Measurements from ENCODE around the gene PCSK9. TPM values are rescaled to one million over a fixed set of nuclear protein-coding genes. Genes with fewer than 3 reads are reported as not detected.

Gene PCSK9
- 18.3 TPM for total RNA-seq

DNA sequence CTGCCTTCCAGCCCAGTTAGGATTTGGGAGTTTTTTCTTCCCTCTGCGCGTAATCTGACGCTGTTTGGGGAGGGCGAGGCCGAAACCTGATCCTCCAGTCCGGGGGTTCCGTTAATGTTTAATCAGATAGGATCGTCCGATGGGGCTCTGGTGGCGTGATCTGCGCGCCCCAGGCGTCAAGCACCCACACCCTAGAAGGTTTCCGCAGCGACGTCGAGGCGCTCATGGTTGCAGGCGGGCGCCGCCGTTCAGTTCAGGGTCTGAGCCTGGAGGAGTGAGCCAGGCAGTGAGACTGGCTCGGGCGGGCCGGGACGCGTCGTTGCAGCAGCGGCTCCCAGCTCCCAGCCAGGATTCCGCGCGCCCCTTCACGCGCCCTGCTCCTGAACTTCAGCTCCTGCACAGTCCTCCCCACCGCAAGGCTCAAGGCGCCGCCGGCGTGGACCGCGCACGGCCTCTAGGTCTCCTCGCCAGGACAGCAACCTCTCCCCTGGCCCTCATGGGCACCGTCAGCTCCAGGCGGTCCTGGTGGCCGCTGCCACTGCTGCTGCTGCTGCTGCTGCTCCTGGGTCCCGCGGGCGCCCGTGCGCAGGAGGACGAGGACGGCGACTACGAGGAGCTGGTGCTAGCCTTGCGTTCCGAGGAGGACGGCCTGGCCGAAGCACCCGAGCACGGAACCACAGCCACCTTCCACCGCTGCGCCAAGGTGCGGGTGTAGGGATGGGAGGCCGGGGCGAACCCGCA is at the start of gene PCSK9:
Gene PCSK9, plus strand, starts transcription at position 207 of the 741 bp plus-strand sequence. Its CDS starts 290 bp downstream, at position 497.
- ATAC-seq = peak; percentile 82

DNA sequence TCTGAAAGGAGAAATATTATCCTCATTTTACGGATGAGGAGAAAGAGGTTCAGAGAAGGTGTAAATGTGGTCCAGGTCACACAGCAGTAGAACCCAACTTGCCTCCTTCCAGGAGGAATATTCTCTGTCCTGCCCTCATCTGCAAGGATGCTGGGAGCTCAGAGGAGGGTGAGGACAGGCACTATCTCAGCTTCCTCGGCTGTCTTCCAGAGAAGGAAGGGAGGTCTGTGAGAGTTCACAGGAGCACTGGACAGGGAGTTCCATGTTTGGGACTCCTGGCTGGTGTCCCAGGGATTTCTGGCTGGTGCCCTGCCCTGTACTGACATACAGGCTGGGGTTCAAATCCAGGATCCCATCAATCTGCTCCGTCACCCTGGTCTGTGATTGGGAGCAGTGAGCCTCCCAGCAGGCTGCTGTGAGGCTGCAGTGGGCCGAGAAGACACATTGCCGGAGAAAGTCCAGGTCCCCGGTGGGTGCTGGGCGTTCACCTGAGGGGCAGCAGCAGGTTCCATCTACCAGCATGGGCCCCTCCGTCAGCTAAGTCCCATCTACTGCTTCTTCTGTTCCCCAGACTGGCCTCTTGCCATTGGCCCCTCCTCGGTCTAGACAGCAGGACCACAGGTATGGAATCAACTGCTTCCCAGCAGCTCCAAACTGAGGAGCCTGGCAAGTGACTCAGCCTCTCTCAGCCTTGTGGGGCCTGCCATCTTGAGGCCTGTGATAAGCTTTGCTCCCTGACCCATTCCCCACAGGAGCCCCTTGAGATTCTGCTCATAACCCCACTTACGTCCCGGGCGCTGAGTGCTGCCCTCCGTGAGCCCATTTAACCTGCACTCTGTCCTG is 49.2 kb upstream of the PCSK9 start:
- no peak for ATAC-seq

DNA sequence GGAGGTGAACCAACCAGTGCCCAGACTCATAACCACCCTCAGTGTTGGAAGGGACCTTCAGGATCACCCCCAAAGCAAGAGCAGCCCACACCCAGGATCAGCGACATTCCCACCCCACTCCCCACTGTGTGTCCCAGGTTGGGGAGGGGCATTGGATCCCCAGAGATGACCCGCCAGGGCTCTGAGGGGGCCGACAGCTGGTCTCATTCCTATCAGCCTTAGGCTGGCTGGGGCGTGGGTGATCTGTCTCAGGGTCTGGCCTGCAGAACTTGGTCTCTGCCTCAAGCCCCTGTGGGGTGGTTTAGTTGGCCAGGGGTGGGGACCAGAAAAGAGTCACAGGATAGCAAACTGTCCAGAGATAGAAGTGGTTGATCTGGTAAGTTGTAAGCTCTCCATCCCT is 48.4 kb upstream of the PCSK9 start:
- ATAC-seq = no peak

DNA sequence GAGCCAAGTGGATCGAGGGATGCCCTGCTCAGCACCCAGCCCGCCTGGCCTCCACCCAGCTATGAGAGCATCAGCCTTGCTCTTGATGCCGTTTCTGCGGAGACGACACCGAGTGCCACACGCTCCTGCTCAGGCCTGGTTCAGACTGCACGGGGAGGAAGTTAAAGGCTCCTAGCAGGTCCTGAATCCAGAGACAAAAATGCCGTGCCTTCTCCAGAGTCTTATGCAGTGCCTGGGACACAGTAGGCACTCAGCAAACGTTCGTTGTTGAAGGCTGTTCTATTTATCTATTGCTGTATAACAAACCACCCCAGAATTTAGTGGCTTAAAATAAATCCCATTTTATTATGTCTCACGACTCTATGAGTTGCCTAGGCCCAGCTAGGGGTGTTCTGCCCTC is 47.4 kb upstream of the PCSK9 start:
- ATAC-seq = no peak

DNA sequence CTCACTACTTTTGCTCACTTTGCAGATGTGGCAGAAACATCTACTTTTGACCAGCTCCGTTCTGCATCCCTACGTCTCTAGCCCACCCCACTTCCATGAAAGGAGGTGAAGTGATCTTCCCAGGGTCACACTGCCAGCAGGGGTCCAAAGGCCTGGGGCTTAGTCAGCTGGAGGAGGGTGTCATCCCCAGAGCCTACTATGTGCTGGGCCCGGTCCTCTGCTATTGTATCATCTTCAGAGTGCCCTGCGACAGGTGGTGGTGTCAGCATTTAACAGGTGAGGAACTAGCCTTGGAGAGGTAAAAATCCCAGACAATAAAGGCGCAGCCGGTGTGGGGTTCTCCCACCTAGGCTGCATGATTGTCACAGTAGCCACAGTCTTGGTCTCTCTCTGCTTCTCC is 46.2 kb upstream of the PCSK9 start:
- ATAC-seq = no peak

DNA sequence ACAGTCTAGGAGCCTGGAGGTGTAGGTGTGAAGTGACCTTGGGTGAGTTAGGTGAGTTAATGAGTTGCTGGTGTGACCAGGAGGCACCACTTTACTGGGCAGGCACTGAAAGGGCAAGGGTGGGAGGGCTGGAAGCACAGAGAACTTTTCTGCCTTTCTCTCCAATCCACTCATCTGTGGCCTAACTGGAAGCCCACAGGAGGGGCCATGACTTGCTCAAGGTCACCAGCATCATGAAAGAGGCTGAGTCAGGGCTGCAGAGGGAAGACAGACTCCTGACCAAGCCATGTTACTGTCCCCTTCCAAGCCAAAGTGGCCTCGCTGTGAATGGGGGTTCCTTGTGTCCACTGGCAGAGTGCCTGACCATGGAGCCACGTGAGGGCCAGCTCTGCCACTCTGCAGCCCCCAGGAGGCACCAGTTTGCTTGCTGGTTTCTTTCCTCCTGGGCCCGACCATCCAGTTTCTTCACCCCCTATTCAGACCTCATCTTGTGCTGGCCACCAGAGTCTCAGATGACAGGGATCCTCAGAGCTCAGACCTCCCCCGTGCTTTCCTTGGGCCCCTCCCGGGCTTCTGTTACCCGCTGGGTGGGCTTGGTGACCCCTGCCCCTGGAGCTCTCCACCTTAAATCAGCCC is 44.9 kb upstream of the PCSK9 start:
- no peak for ATAC-seq

DNA sequence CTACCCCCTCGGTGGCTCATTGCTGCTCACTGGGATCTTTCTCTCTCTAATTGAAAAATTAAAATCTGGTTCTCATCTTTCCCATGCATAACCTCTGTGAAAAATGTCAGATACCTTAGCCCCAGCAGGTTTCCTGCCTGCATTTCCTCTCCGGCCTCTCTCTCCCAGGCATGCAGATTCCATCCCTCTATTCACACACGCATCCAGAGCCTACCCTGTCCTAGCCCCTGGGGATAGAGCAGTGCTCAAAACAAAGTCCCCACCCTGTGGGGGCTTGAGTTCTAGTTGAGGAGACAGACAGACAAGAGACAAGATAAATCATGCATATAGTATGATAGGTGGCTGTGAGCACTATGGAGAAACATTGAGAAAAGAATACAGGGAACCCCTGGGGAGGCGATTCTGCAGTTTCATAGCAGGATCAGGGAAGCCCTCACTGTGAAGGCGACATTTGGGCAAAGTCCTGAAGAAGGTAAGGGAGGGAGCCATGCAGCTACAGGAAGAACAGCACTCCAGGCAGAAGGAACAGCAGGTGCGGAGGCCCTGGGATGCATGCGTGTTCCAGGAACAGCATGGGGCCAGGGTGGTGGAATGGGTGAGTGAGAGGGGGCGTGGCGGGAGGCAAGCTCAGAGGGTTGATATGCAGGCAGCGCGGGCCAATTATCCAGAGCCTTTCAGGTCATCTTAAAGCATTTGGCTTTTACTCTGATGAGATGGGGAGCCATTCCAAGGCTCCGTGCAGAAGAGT is 44.2 kb upstream of the PCSK9 start:
- ATAC-seq = no peak

DNA sequence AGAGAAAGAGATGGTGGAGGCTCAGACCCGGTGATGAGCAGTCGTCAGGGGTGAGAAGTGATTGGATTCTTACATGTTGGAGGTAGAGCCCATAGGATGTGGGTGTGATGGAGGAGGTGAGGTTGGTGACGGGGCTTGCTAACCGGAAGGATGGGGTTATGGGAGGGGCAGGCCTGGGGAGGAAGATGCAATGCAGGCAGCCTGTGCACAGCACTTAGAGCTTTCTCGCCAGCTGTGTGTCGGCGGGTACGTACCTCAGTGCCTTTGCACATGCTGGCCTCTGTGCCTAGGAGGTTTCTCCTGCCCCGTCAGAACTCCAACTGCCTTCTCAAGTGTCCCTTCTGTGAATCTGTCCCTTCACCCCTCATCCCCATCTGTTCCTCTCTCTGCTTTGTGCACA is 43.5 kb upstream of the PCSK9 start:
- ATAC-seq = no peak

DNA sequence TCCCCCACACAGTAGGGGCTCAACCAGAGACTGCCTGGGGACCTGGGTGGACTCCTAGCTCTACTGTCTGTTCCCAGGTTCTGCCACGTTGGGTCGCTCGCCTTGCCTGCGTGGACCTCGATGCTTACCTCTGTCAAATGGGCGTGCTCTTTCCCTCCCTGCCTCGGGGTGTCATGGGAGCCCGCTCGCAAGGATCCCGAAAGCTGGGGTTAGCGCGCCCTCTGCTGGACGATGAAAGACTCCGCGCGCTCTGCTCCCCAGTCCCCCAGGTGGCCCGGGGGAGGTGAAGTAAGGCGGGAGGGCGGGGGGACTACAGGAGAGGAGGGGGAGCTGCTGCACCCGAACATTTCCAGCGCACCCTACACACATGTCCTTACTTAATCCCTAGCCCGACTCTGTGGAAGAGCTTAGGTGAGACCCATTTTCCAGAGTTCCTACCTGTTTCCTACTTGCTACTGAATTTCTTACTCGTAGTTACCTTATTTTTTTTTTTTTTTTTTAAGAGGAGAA is 42.9 kb upstream of the PCSK9 start:
- ATAC-seq = peak; percentile 84

DNA sequence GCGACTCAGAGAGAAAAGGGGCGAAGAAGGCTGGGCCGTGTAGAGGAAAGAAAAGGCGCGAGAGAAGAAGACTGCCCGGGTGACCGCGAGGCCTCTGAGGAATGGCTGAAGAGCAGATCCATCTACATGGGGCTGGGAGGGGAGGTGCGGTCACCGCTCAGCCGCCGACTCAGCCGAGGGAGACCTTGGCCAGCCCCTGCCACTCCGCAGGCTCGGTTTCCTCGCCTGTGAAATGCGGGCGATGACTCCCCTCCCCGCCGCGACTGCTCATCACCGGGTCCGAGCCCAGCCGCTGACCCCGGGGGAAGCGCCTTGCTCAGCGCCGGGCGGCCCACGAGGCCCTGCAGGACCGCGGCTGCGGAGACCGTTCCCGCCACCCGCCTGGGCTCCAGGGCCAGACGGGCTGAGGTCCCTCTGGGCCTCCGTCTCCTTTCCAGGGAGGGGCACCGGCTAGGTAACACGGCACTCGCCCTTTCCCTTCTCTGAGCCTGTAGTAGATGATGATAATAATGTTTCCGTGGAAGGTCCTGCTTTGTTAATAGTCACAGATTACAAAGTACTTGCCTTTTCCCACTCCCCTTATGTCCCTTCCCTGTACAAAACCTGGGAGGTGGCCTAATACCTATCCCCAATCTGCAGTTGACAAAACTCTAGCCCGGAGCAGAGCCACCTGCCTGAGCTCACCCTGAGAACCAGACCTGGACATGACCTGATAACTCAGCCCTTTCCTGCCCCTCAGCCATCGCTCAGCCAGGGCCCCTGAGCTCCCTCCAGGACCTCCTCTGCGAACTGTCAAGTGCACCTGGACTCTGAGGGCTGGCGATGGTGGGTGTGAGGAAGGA is 42.3 kb upstream of the PCSK9 start:
- no peak for ATAC-seq

DNA sequence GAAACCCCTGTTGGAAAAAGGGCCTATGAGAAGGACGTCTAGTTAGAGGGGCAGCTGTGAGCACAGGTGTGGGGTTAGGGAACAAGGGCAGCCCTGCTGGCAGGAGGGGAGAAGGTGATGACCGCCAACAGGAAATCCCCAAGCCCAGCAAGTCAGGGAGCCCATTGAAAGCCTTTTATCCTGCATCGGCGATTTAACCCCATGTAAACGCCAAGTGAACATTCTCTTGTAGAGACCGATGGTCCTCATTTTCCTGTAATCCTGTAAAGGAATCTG is 41.7 kb upstream of the PCSK9 start:
- no peak for ATAC-seq

DNA sequence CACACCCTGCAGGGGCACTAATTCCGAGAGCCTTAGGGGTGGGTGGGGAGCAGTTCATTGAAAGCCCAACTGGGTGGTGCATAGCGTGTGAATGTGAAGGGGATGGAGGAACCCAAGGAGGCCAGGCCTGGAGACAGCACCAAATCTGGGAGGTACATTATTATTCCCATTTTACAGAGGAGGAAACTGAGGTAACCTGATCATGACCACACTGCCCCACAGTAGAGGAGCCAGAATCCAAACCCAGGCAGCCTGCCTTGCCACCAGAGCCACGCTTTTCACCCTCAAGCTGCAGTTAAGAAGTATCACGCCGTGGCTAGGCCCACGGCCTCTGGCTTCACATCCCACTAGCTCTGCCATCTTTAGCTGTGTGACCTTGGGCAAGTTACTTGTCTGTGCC is 41.2 kb upstream of the PCSK9 start:
- no peak for ATAC-seq

DNA sequence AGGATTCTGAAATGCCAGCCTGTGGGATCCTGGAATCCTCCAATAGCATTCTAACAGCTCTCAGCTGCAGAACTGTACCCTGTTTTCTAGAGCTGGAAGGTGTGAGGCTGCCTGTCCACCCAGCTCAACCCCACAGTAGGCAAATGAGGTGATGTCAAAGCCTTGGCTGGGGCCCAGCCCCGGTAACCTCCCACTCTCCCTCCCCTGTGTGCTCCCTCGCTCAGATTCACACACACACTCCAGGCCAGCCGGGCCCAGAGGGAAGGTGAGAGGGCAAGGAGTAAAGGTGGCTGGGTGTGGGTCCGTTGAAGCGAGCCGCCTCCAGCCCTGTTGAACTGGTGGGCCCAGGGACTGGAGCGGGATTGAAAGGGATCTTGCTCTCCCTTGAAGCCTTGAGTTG is 40.7 kb upstream of the PCSK9 start, which contains the start of gene BSND:
Gene BSND, plus strand, starts transcription at position 257 of the 400 bp plus-strand sequence. CDS start 254 bp downstream, outside the sequence.
- ATAC-seq = no peak

DNA sequence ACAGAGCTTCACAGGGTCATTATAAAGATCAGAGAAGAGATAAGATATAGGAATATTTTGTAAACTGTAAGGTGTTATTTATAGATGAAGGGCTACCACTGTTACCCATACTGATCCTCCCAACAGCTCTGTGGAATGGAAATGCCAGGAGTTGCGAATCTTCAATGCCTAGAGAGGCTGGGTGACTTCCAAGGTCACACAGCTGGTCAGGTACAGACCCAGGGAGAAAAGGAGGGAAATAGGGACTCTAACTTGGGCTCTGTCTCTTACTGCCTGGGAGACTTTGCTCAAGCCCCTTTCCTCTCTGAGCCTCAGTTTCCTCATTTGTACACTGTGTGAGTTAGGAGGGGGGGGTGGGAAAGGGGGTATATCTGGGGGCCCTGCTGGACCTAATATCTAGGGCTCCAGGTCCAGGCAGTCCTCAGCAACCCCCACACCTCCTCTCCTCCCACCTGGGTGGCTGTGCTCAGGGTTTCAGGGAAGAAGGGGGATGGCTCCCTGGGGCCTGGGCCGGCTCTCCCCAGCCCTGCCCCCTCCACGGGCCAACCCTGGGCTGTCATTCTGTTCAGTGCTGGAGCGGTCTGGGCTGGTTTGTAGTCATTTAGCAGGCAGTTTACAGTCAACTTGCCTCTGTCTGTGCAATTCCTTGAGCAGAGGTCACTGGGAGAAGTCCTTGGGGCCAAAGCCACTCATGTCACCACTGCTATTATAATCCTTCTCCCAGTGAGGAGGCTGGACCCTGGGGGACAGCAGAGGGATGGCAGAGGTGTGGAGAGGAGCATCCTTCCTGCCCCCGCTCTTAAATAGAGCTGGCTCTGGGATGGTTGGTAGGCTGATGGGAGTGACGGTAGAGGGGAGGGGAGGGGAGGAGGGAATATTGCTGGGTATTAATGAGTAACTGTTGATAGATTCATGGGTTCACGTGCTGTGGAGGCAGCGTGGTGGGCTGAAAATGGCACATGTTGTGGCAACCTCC is 39.0 kb upstream of the PCSK9 start:
- no peak for ATAC-seq

DNA sequence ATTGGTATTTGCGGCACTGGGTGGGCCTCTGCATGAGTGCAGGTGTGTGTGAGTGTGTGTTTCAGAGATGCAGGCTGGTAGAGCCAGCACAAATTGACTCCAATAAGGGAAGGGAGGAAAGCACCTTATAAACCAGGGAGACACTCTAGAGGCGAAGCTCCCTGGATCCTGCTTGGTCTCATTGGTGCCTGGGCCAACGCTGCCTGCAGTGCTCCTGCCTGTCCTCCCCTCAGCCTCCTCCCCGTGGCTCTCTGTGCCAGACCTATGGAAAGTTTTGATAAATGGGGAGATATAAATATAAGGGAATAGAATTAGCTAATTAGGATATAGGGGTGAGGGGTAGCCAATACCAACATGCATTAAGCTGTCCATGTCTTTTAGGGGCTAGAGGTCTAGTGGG is 38.0 kb upstream of the PCSK9 start:
- no peak for ATAC-seq

DNA sequence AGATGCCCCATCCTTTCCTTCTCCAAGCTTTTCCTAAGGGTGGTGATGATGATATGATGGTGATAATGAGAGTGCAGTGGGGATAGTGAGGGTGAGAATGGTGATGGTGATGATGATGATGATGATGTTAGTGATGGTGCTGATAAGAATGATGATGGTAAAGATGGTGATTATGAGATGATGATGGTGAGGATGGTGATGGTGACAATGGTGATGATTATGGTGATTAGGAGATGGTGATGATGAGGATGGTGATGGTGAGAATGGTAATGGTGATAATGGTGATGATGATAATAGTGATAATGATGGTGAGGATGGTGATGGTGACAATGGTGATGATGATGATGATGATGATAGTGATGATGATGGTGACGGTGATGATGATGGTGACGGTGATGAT is 36.7 kb upstream of the PCSK9 start:
- ATAC-seq = no peak

DNA sequence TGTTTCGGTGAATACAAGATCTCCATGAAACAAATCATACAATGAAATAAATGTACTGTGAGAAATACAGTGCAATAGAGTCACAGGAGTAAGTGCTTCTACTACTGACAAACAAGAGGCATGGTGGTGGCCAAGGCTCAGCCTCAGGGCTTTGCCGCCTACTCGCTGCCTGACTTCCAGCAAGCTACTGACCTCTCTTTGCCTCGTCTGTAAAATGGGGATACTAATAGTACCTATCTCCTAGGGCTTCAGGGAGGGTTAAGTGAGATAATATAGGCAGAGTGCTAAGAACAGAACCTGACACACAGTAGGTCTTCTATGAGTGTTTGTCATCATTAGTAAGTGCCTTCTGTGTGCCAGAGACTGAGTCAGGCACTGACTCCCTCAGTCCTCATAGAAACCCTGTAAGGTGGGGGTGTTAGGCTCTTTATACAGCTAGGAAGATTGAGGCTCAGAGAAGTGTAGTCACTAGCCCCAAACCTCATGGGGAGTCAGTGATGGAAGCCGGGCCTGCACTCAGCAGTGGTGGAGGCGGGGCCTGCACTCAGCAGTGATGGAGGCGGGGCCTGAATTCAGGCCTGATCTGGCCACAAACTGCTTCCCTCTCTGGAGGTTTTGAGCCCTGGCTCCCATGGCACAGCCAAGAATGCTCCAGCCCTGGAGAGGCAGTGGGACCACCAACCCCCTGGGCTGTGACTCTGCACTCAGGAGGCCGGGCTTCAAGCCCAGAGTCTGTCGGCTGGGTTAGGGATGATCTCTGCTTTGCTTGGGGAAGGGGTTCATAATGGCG is 33.8 kb upstream of the PCSK9 start:
- peak; percentile 6 for ATAC-seq

DNA sequence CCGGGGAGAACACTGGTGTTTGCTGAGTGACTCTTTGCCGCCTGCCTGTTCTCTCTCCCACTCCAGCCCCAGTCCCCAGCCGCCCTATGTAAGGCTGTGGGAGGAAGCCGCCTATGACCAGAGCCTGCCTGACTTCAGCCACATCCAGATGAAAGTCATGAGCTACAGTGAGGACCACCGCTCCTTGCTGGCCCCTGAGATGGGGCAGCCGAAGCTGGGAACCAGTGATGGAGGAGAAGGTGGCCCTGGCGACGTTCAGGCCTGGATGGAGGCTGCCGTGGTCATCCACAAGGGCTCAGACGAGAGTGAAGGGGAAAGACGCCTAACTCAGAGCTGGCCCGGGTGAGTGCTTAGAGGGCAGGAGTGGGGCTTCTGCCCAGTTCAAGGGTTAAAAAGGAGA is 32.4 kb upstream of the PCSK9 start:
- no peak for ATAC-seq

DNA sequence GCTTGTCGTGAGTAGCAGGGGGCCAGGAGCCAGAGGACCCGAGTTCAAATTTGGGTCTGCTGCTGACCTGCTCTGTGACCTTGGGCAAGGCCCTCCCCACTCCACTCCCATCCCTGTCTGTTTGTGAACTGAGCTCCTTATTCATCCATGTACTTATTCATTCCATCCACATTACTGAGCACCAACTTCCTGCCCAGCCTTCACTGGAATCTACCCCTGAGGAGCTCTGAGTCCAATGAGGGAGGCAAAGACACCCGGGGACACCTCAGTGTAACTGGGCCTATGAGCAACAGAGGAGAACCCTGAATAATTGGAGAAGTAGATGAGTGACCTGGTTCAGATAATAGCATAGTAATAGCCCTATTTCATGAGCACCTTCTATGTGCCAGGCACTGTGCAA is 31.7 kb upstream of the PCSK9 start:
- no peak for ATAC-seq

All from esophagus mucosa (tissue), 1 donor.